Mesothelial cell of epicardium (in vitro differentiated cells): ENCODE measurements around the gene YBX1. TPM values are rescaled to one million over a fixed set of nuclear protein-coding genes. Genes with fewer than 3 reads are reported as not detected.

Source experiments
- DNase-seq, 2 experiments: peaks; one replicate each; pipeline ENCODE4 v3.0.0; 2021; ENCODE audit warnings: low spot score in 2 of 2; ENCODE audit not compliant: unreplicated experiment in 2 of 2
- H3K27ac Mint-ChIP-seq: 2 replicates; pipeline ENCODE4 v1.8.0; 2021; ENCODE audit warnings: mixed read lengths
- H3K27me3 Mint-ChIP-seq: 2 replicates; pipeline ENCODE4 v1.8.0; 2021; ENCODE audit warnings: low read depth, mixed read lengths
- H3K36me3 Mint-ChIP-seq: 2 replicates; pipeline ENCODE4 v1.8.0; 2021; ENCODE audit warnings: mixed read lengths
- H3K4me1 Mint-ChIP-seq: 2 replicates; pipeline ENCODE4 v1.8.0; 2021; ENCODE audit warnings: mixed read lengths
- H3K4me3 Mint-ChIP-seq: 2 replicates; pipeline ENCODE4 v1.8.0; 2021; ENCODE audit warnings: mild to moderate bottlenecking, moderate library complexity, mixed read lengths
- H3K9me3 Mint-ChIP-seq: 2 replicates; pipeline ENCODE4 v1.8.0; 2021; ENCODE audit warnings: mixed read lengths
- CTCF ChIP-seq: fragments of 200-600 bp; sonication (generic); IDR thresholded peaks from one replicate; pipeline ENCODE4 v1.5.0; 2021; ENCODE audit warnings: antibody characterized with exemption; ENCODE audit not compliant: unreplicated experiment
- total RNA-seq: library from RNA; stranded (reverse); gene quantifications from 3 replicates; pipeline ENCODE4 v1.2.1, GENCODE V29; 2021

YBX1 gene
- 405 to 423 TPM (median 411 TPM) in 3 replicates for total RNA-seq

- Mint-ChIP-seq H3K27ac (peak within 1 kb of the TSS; percentile 95), H3K4me3 (peak within 1 kb of the TSS; percentile 92), H3K36me3 (no peaks in the 10 kb centered on the region), H3K4me1 (peaks cover 47% of the 10 kb centered on the region), H3K27me3 (no peaks in the 10 kb centered on the region), H3K9me3 (no peaks in the 10 kb centered on the region)
- DNase-seq, result peak; percentile 88 to 97
- TF ChIP-seq CTCF, result no peak
Measured at GRCh38 chr1:42681741-42682483, at the start of gene YBX1. Gene YBX1 (plus strand): TSS chr1:42682418. CDS start chr1:42682566, 148 bp downstream.

GRCh38 chr1:42639116-42639515 lies 43.1 kb upstream of the YBX1 start:
- H3K36me3 Mint-ChIP-seq, result no peaks in the 10 kb centered on the region
- no peaks in the 10 kb centered on the region for H3K4me1 Mint-ChIP-seq
- TF ChIP-seq CTCF, result no peak
- no peaks in the 10 kb centered on the region for H3K9me3 Mint-ChIP-seq
- peaks cover 2% of the 10 kb centered on the region for H3K27me3 Mint-ChIP-seq
- no peak for DNase-seq
- peak overlapping the region; percentile 23 for H3K27ac Mint-ChIP-seq
- H3K4me3 Mint-ChIP-seq, result no peak overlapping the region

GRCh38 chr1:42646056-42646455 lies 36.2 kb upstream of the YBX1 start:
- no peak overlapping the region for H3K4me3 Mint-ChIP-seq
- H3K9me3 Mint-ChIP-seq, result peaks cover 12% of the 10 kb centered on the region
- H3K27me3 Mint-ChIP-seq, result peaks cover 25% of the 10 kb centered on the region
- H3K36me3 Mint-ChIP-seq, result peaks cover 10% of the 10 kb centered on the region
- H3K27ac Mint-ChIP-seq, result no peak overlapping the region
- DNase-seq, result no peak
- no peaks in the 10 kb centered on the region for H3K4me1 Mint-ChIP-seq
- TF ChIP-seq CTCF, result no peak

GRCh38 chr1:42657201-42657600 lies 25.0 kb upstream of the YBX1 start:
- no peak for TF ChIP-seq CTCF
- H3K27ac Mint-ChIP-seq, result peak overlapping the region; percentile 75
- peak overlapping the region; percentile 100 for H3K4me3 Mint-ChIP-seq
- H3K27me3 Mint-ChIP-seq, result peaks cover 13% of the 10 kb centered on the region
- peaks cover 25% of the 10 kb centered on the region for H3K4me1 Mint-ChIP-seq
- H3K9me3 Mint-ChIP-seq, result no peaks in the 10 kb centered on the region
- no peak for DNase-seq
- peaks cover 6% of the 10 kb centered on the region for H3K36me3 Mint-ChIP-seq

- peaks cover 7% of the 10 kb centered on the region for H3K27me3 Mint-ChIP-seq
- peaks cover 25% of the 10 kb centered on the region for H3K4me1 Mint-ChIP-seq
- no peaks in the 10 kb centered on the region for H3K9me3 Mint-ChIP-seq
- peak within 1 kb of the TSS; percentile 100 for H3K4me3 Mint-ChIP-seq
- TF ChIP-seq CTCF, result no peak
- peak within 1 kb of the TSS; percentile 98 for H3K27ac Mint-ChIP-seq
- peak; percentile 86 to 94 for DNase-seq
- peaks cover 6% of the 10 kb centered on the region for H3K36me3 Mint-ChIP-seq
Measured at GRCh38 chr1:42657981-42658876, 24.0 kb upstream of the YBX1 start, which contains the start of gene PPIH. Gene PPIH (plus strand): TSS chr1:42658423. CDS start chr1:42658447, 24 bp downstream.
